Measurements from ENCODE around the gene UBE2H. TPM values are rescaled to one million over a fixed set of nuclear protein-coding genes. Genes with fewer than 3 reads are reported as not detected.

The UBE2H gene
- total and polyA plus RNA-seq, 2 donors (not counting 1 experiment from before 2014, with no cell fraction given) = 23.3 to 54.1 TPM

DNA sequence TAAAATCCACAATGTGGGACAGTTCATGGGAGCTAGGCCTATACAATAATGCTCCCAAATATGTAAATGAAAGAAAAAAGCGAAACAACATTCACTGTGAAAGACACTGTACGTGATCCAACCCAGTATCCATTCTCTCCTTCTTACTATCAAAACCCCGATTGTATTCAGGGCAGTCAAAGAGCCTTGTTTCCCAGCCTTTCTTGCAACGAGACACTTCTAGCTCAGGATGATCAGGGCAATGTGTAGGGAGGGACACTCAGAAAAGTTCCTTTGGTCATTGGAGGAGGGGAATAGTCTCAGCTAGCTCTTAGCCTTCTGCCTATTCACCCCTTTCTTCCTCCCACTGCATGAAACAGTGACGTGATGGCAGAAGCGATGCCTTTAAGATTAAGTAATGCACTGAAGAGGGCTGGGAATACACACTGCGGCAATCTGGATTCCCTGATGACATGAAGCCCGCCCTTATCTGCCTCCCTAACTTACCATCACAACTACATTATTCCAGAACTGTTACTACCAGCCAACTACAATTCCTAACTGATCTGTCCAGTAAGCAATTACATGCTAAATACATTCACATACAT is 27.3 kb downstream of the UBE2H start:
- Histone ChIP-seq H3K27ac (ENCODE audit: low read length in 2 of 2) (no peak overlapping the region), H3K36me3 (replicated peaks in 1 of 2; ENCODE audit: control extremely low read depth in 1 of 2, control insufficient read depth in 1 of 2, extremely low read depth in 1 of 2, insufficient read depth in 2 of 2, low read length in 1 of 2) (peaks cover 0 to 11% of the 10 kb centered on the region in 2 experiments), H2AFZ (ENCODE audit: insufficient read depth, low read depth, low read length, poor library complexity, severe bottlenecking) (no peak overlapping the region), H3K4me1 (ENCODE audit: control insufficient read depth in 2 of 2, insufficient read depth in 2 of 2, low read length in 2 of 2) (peaks cover 17 to 21% of the 10 kb centered on the region in 2 donors), H3K4me2 (replicated peaks; ENCODE audit: low read depth, low read length, poor library complexity, severe bottlenecking) (no peak overlapping the region), H3K4me3 (ENCODE audit: control extremely low read depth in 1 of 5, extremely low read depth in 1 of 5, insufficient read depth in 1 of 5, low read depth in 2 of 5, low read length in 4 of 5) (no peak overlapping the region), H3K9ac (ENCODE audit: low read length) (no peak overlapping the region), H3K79me2 (ENCODE audit: control insufficient read depth, insufficient read depth, low read length) (peaks cover 93% of the 10 kb centered on the region), H4K20me1 (ENCODE audit: control insufficient read depth, insufficient read depth, low read length, poor library complexity, severe bottlenecking) (peaks cover 67% of the 10 kb centered on the region), H3K27me3 (replicated peaks in 1 of 4; ENCODE audit: control extremely low read depth in 1 of 4, control insufficient read depth in 3 of 4, insufficient read depth in 4 of 4, low read length in 3 of 4) (no peaks in the 10 kb centered on the region), H3K9me3 (ENCODE audit: control extremely low read depth in 1 of 3, control insufficient read depth in 2 of 3, insufficient read depth in 1 of 3, low read length in 2 of 3) (no peaks in the 10 kb centered on the region)
- ChIA-PET POLR2A (no interaction called here), CTCF (no interaction called here)
- Mint-ChIP-seq H3K27ac (no peak overlapping the region), H3K9me3 (ENCODE audit: insufficient read depth) (no peaks in the 10 kb centered on the region), H3K27me3 (no peaks in the 10 kb centered on the region), H3K4me1 (peaks cover 29% of the 10 kb centered on the region), H3K4me3 (no peak overlapping the region)
- WGBS (ENCODE audit: insufficient coverage) = 100% methylated on average over 2 of the region's 8 CpGs
- no peak for ATAC-seq (ENCODE audit: low read depth)
- DNase-seq = no peak
- intact Hi-C loops (cut with micrococcal nuclease) = no loop called here
- no peak for TF ChIP-seq EZH2 (IDR thresholded peaks at IDR 0.05; ENCODE audit: borderline replicate concordance, insufficient read depth, low read depth, low read length, poor library complexity, severe bottlenecking)
- TF ChIP-seq, protein P1, sequence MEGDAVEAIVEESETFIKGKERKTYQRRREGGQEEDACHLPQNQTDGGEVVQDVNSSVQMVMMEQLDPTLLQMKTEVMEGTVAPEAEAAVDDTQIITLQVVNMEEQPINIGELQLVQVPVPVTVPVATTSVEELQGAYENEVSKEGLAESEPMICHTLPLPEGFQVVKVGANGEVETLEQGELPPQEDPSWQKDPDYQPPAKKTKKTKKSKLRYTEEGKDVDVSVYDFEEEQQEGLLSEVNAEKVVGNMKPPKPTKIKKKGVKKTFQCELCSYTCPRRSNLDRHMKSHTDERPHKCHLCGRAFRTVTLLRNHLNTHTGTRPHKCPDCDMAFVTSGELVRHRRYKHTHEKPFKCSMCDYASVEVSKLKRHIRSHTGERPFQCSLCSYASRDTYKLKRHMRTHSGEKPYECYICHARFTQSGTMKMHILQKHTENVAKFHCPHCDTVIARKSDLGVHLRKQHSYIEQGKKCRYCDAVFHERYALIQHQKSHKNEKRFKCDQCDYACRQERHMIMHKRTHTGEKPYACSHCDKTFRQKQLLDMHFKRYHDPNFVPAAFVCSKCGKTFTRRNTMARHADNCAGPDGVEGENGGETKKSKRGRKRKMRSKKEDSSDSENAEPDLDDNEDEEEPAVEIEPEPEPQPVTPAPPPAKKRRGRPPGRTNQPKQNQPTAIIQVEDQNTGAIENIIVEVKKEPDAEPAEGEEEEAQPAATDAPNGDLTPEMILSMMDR (IDR thresholded peaks at IDR 0.05) = no peak

GRCh38 chr7:129924602-129925001 is 28.2 kb downstream of the UBE2H start:
- POLR2A ChIA-PET = no interaction called here
- peaks cover 29% of the 10 kb centered on the region for H3K4me1 Mint-ChIP-seq
- intact Hi-C loops (cut with micrococcal nuclease) = no loop called here
- no peak overlapping the region for H3K4me3 Mint-ChIP-seq
- no peak overlapping the region for H3K4me3 ChIP-seq (ENCODE audit: control extremely low read depth in 1 of 5, extremely low read depth in 1 of 5, insufficient read depth in 1 of 5, low read depth in 2 of 5, low read length in 4 of 5)
- H4K20me1 ChIP-seq (ENCODE audit: control insufficient read depth, insufficient read depth, low read length, poor library complexity, severe bottlenecking) = peaks cover 76% of the 10 kb centered on the region
- H2AFZ ChIP-seq (ENCODE audit: insufficient read depth, low read depth, low read length, poor library complexity, severe bottlenecking) = no peak overlapping the region
- TF ChIP-seq EZH2 (IDR thresholded peaks at IDR 0.05; ENCODE audit: borderline replicate concordance, insufficient read depth, low read depth, low read length, poor library complexity, severe bottlenecking) = no peak
- TF ChIP-seq, protein P1 (IDR thresholded peaks at IDR 0.05) = no peak
- WGBS (ENCODE audit: insufficient coverage) = no CpG with 5 or more reads among the region's 4 CpGs
- no peaks in the 10 kb centered on the region for H3K9me3 ChIP-seq (ENCODE audit: control extremely low read depth in 1 of 3, control insufficient read depth in 2 of 3, insufficient read depth in 1 of 3, low read length in 2 of 3)
- no peak overlapping the region for H3K9ac ChIP-seq (ENCODE audit: low read length)
- no peaks in the 10 kb centered on the region for H3K27me3 ChIP-seq (replicated peaks in 1 of 4; ENCODE audit: control extremely low read depth in 1 of 4, control insufficient read depth in 3 of 4, insufficient read depth in 4 of 4, low read length in 3 of 4)
- H3K36me3 ChIP-seq (replicated peaks in 1 of 2; ENCODE audit: control extremely low read depth in 1 of 2, control insufficient read depth in 1 of 2, extremely low read depth in 1 of 2, insufficient read depth in 2 of 2, low read length in 1 of 2) = peaks cover 0 to 7% of the 10 kb centered on the region in 2 experiments
- H3K4me2 ChIP-seq (replicated peaks; ENCODE audit: low read depth, low read length, poor library complexity, severe bottlenecking) = peak overlapping the region; percentile 42
- CTCF ChIA-PET = no interaction called here
- H3K9me3 Mint-ChIP-seq (ENCODE audit: insufficient read depth) = no peaks in the 10 kb centered on the region
- DNase-seq (peak; percentile 43), ATAC-seq (ENCODE audit: low read depth) (peak; percentile 54)
- H3K27me3 Mint-ChIP-seq = no peaks in the 10 kb centered on the region
- no peak overlapping the region for H3K27ac Mint-ChIP-seq
- H3K27ac ChIP-seq (ENCODE audit: low read length in 2 of 2) = no peak overlapping the region
- peaks cover 95% of the 10 kb centered on the region for H3K79me2 ChIP-seq (ENCODE audit: control insufficient read depth, insufficient read depth, low read length)
- peaks cover 17 to 21% of the 10 kb centered on the region in 2 donors for H3K4me1 ChIP-seq (ENCODE audit: control insufficient read depth in 2 of 2, insufficient read depth in 2 of 2, low read length in 2 of 2)
